RWPE2 (cell line): ENCODE data around the gene SPATA19.

Experiments used
- ATAC-seq: fragments of 200-7000 bp; cut with Tn5 transposase; 3 replicates; pipeline ENCODE4 v1.9.1; 2021; ENCODE audit warnings: low read depth
- DNase-seq: peaks from one replicate; pipeline ENCODE4 v3.0.0-alpha.2; 2020; ENCODE audit warnings: low spot score
- H3K27ac ChIP-seq: fragments of 450-650 bp; 2 replicates; pipeline ENCODE4 v1.5.1; 2017; ENCODE audit warnings: mild to moderate bottlenecking; ENCODE audit not compliant: poor library complexity, severe bottlenecking
- H3K27me3 ChIP-seq: fragments of 250-450 bp; sonication (Bioruptor Pico); 2 replicates; pipeline ENCODE4 v1.5.1; 2021; ENCODE audit warnings: mild to moderate bottlenecking, moderate library complexity; ENCODE audit not compliant: insufficient read depth, poor library complexity, severe bottlenecking
- H3K36me3 ChIP-seq: fragments of 250-450 bp; sonication (Bioruptor Pico); 2 replicates; pipeline ENCODE4 v1.5.1; 2020; ENCODE audit warnings: low read depth, mild to moderate bottlenecking, moderate library complexity
- H3K4me1 ChIP-seq: fragments of 250-450 bp; sonication (Bioruptor Pico); 2 replicates; pipeline ENCODE4 v1.5.1; 2021; ENCODE audit warnings: mild to moderate bottlenecking, moderate library complexity; ENCODE audit not compliant: insufficient read depth, poor library complexity, severe bottlenecking
- H3K4me3 ChIP-seq: fragments of 250-450 bp; sonication (Bioruptor Pico); 2 replicates; pipeline ENCODE4 v1.5.1; 2021; ENCODE audit warnings: mild to moderate bottlenecking, moderate library complexity; ENCODE audit not compliant: severe bottlenecking
- H3K9me3 ChIP-seq: fragments of 250-450 bp; sonication (Bioruptor Pico); 2 replicates; pipeline ENCODE4 v1.5.1; 2021; ENCODE audit warnings: mild to moderate bottlenecking, moderate library complexity; ENCODE audit not compliant: severe bottlenecking
- TF ChIP-seq, protein P1 (sequence below): fragments of 450-650 bp; IDR thresholded peaks from one replicate; pipeline ENCODE4 v1.5.1; 2017; ENCODE audit warnings: mild to moderate bottlenecking, moderate library complexity; ENCODE audit not compliant: poor library complexity, severe bottlenecking

The SPATA19 gene

DNA sequence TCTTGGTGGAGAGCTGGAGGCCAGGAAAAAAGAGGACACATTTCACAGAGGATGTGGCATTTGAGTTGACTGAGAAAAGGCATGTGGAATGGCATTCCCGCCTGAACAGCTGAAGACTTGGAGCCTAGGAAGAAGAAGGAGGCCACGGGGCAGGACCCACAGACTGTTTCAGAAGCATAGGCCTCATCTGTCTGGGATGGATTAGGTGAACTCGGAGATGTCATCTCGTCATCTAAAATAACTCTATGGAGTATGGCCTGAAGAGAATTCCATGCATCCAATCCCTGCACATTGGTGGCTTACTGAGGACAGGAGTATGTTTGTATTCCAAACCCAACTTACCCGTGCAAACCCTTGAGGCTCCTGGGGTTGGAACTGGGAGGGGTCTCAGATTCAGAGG, 16.4 kb downstream of the SPATA19 start:
- ATAC-seq (no peak), DNase-seq (no peak)
- H3K4me3 ChIP-seq = no peak overlapping the region
- H3K9me3 ChIP-seq = no peaks in the 10 kb centered on the region
- H3K36me3 ChIP-seq = no peaks in the 10 kb centered on the region
- no peaks in the 10 kb centered on the region for H3K4me1 ChIP-seq
- peaks cover 14% of the 10 kb centered on the region for H3K27me3 ChIP-seq
- no peak overlapping the region for H3K27ac ChIP-seq
- TF ChIP-seq, protein P1, sequence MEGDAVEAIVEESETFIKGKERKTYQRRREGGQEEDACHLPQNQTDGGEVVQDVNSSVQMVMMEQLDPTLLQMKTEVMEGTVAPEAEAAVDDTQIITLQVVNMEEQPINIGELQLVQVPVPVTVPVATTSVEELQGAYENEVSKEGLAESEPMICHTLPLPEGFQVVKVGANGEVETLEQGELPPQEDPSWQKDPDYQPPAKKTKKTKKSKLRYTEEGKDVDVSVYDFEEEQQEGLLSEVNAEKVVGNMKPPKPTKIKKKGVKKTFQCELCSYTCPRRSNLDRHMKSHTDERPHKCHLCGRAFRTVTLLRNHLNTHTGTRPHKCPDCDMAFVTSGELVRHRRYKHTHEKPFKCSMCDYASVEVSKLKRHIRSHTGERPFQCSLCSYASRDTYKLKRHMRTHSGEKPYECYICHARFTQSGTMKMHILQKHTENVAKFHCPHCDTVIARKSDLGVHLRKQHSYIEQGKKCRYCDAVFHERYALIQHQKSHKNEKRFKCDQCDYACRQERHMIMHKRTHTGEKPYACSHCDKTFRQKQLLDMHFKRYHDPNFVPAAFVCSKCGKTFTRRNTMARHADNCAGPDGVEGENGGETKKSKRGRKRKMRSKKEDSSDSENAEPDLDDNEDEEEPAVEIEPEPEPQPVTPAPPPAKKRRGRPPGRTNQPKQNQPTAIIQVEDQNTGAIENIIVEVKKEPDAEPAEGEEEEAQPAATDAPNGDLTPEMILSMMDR = no peak

DNA sequence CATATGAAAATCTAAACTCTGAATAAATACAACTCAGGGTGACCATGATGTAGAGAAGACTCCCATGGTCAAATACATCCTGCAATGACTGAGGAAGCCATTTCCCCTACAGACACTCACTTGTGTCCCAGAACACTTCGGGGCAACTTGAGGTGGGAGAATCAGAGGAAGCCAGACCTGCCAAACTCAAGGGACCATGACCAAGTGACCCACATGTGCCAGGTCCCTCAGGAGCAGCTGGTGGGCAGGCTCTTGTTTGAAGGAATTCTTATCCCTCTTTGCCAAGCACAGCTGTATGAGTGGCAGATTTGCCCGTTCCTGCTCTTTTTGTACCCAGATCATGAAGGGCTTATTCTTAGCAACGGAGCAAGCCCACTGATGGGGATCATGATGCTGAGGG, 17.8 kb downstream of the SPATA19 start:
- H3K4me3 ChIP-seq = no peak overlapping the region
- DNase-seq = no peak
- TF ChIP-seq, protein P1 = no peak
- H3K36me3 ChIP-seq = no peaks in the 10 kb centered on the region
- H3K4me1 ChIP-seq = no peaks in the 10 kb centered on the region
- H3K9me3 ChIP-seq = no peaks in the 10 kb centered on the region
- no peak overlapping the region for H3K27ac ChIP-seq
- no peak for ATAC-seq
- peaks cover 13% of the 10 kb centered on the region for H3K27me3 ChIP-seq

DNA sequence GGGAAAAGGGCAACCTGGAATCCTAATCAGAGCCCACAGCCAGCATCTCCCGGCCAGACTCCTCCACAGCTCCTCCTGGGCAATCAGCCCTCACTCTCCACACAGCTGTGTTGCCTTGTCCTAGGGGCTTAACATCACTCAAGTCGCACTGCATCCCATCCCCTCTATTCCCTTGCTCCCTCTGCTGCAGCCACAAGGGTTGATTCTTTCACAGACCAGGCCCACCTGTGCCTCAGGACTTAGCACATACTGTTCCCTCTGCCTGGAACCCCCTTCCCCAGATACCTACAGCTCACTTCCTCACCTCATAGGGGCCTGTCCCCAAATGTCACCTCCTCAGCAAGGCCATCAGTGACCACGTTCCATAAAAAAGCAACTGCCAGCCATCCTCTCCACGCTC, 18.4 kb downstream of the SPATA19 start:
- H3K4me3 ChIP-seq = no peak overlapping the region
- no peak overlapping the region for H3K27ac ChIP-seq
- DNase-seq = no peak
- TF ChIP-seq, protein P1 = no peak
- H3K4me1 ChIP-seq = no peaks in the 10 kb centered on the region
- H3K36me3 ChIP-seq = no peaks in the 10 kb centered on the region
- ATAC-seq = no peak
- peaks cover 6% of the 10 kb centered on the region for H3K27me3 ChIP-seq
- no peaks in the 10 kb centered on the region for H3K9me3 ChIP-seq

DNA sequence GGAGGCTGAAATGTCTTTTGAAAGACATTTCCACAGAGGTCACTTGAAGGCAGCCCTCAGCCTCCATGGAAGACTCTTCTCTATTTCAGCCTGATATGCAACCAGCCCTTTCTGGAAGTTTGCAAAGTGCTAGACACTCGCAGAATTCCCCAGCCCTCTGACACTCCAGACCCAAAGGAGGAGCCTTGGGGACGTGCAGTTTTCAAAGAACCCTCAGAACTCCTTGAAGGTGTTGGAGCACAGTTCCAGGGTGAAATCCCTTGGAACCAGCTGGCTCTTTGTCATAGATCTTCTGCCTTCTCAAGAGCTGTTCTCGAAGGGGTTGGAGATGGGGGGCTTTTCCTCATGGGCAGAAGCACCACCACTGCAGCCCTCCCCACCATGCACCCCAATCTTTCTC, 19.6 kb downstream of the SPATA19 start:
- TF ChIP-seq, protein P1 = no peak
- no peak overlapping the region for H3K4me3 ChIP-seq

DNA sequence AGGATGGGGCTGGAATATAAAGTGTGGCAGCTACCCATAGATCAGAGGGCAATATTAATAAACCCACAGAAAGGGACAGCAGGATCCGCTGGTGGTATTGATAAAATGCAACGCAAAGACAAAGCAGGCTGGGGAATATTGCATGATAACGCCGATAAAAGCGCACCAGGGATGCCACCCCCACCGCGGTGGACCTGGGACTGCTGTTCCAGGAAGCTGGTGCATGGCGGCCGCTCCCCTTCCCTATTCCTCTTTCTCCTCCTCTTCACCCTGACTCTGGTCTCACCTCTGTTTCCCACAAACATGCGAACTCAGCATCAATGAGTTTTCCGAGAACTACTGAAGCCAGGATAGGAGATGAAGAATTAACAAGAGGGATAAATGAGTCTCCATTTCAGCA, 20.2 kb downstream of the SPATA19 start:
- Histone ChIP-seq H3K4me1 (no peaks in the 10 kb centered on the region), H3K4me3 (no peak overlapping the region), H3K27me3 (no peaks in the 10 kb centered on the region), H3K36me3 (no peaks in the 10 kb centered on the region), H3K27ac (no peak overlapping the region), H3K9me3 (no peaks in the 10 kb centered on the region)
- no peak for ATAC-seq
- DNase-seq = no peak
- TF ChIP-seq, protein P1 = no peak

More for the DNA sequence above, 19.6 kb downstream of the SPATA19 start:
- no peak overlapping the region for H3K27ac ChIP-seq
- no peaks in the 10 kb centered on the region for H3K9me3 ChIP-seq
- H3K27me3 ChIP-seq = no peaks in the 10 kb centered on the region
- no peaks in the 10 kb centered on the region for H3K4me1 ChIP-seq
- H3K36me3 ChIP-seq = no peaks in the 10 kb centered on the region
- DNase-seq (no peak), ATAC-seq (no peak)
